Measurements from ENCODE around the gene UQCC3.

UQCC3 gene

GRCh38 chr11:62709247-62710000 is 38.0 kb downstream of the UQCC3 start:
- DNase-seq (ENCODE audit: low read depth) = peak; percentile 98
- H3K4me3 ChIP-seq (ENCODE audit: low read length) = peak overlapping the region; percentile 72
- TF ChIP-seq, protein P1, sequence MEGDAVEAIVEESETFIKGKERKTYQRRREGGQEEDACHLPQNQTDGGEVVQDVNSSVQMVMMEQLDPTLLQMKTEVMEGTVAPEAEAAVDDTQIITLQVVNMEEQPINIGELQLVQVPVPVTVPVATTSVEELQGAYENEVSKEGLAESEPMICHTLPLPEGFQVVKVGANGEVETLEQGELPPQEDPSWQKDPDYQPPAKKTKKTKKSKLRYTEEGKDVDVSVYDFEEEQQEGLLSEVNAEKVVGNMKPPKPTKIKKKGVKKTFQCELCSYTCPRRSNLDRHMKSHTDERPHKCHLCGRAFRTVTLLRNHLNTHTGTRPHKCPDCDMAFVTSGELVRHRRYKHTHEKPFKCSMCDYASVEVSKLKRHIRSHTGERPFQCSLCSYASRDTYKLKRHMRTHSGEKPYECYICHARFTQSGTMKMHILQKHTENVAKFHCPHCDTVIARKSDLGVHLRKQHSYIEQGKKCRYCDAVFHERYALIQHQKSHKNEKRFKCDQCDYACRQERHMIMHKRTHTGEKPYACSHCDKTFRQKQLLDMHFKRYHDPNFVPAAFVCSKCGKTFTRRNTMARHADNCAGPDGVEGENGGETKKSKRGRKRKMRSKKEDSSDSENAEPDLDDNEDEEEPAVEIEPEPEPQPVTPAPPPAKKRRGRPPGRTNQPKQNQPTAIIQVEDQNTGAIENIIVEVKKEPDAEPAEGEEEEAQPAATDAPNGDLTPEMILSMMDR (IDR thresholded peaks at IDR 0.05; ENCODE audit: insufficient read depth, low read depth, low read length, missing control alignments) = peak; percentile 7

GRCh38 chr11:62710001-62710345 is 38.5 kb downstream of the UQCC3 start:
- TF ChIP-seq, protein P1 (IDR thresholded peaks at IDR 0.05; ENCODE audit: insufficient read depth, low read depth, low read length, missing control alignments) = no peak
- peak overlapping the region; percentile 72 for H3K4me3 ChIP-seq (ENCODE audit: low read length)
- DNase-seq (ENCODE audit: low read depth) = no peak

DNA sequence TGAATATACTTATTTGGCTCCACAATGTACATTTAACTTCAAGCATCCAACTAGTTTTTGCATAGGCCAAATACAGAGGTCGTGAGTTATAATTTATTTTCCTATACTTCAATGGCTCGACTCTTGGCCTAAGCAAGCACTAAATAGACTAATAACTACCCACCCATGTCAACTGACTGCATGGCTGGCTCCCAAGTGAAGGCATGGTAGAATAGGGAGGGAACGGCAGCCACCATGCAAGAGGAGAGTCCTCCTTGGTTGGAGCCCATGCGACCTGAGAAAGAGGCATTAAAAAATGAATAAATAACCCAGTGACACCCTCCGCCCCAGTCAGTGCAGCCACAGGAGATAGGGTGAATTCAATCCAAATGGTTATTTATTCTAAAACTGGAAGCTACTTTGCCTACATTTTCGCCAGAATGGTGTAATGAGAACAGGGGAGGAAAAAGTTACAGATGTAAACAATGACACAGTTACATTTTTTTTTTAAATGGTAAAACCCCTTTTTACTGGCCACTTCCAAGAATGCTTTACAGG is 40.9 kb downstream of the UQCC3 start:
- TF ChIP-seq, protein P1 (IDR thresholded peaks at IDR 0.05; ENCODE audit: insufficient read depth, low read depth, low read length, missing control alignments) = no peak
- no peak for DNase-seq (ENCODE audit: low read depth)
- no peak overlapping the region for H3K4me3 ChIP-seq (ENCODE audit: low read length)

- no peak for DNase-seq (ENCODE audit: low read depth)
- no peak overlapping the region for H3K4me3 ChIP-seq (ENCODE audit: low read length)
- TF ChIP-seq, protein P1 (IDR thresholded peaks at IDR 0.05; ENCODE audit: insufficient read depth, low read depth, low read length, missing control alignments) = no peak
These were observed 41.4 kb downstream of the UQCC3 start for GRCh38 chr11:62712861-62713260.

GRCh38 chr11:62713343-62713742 is 41.9 kb downstream of the UQCC3 start:
- TF ChIP-seq, protein P1 (IDR thresholded peaks at IDR 0.05; ENCODE audit: insufficient read depth, low read depth, low read length, missing control alignments) = no peak
- H3K4me3 ChIP-seq (ENCODE audit: low read length) = no peak overlapping the region
- no peak for DNase-seq (ENCODE audit: low read depth)

- TF ChIP-seq, protein P1 (IDR thresholded peaks at IDR 0.05; ENCODE audit: insufficient read depth, low read depth, low read length, missing control alignments) = no peak
- no peak overlapping the region for H3K4me3 ChIP-seq (ENCODE audit: low read length)
- no peak for DNase-seq (ENCODE audit: low read depth)
These were observed 44.0 kb downstream of the UQCC3 start for GRCh38 chr11:62715150-62716130.
